ENCODE results near the gene RASL11B. TPM values are rescaled to one million over a fixed set of nuclear protein-coding genes. Genes with fewer than 3 reads are reported as not detected.

The RASL11B gene
- total RNA-seq, 1 experiment from 2014 or later = 30.0 TPM

GRCh38 chr4:52894443-52894842 lies 32.3 kb downstream of the RASL11B start:
- no peak overlapping the region for H2BK15ac ChIP-seq (ENCODE audit: low read depth, low read length)
- no peak overlapping the region for H3K27ac ChIP-seq (ENCODE audit: insufficient read length, low read depth, low read length)
- no peak overlapping the region for H3K27ac Mint-ChIP-seq
- no peak overlapping the region for H3K9ac ChIP-seq (ENCODE audit: extremely low read depth, insufficient read length, low read length)
- H3K27me3 ChIP-seq (ENCODE audit: insufficient read depth, low read length) = no peaks in the 10 kb centered on the region
- no peaks in the 10 kb centered on the region for H3K9me3 ChIP-seq (ENCODE audit: control insufficient read depth, low read depth, low read length)
- no peaks in the 10 kb centered on the region for H3K23me2 ChIP-seq (ENCODE audit: insufficient read length, low read depth, low read length, poor library complexity, severe bottlenecking)
- H3K23ac ChIP-seq (ENCODE audit: insufficient read length, low read depth, low read length) = no peak overlapping the region
- no peak overlapping the region for H4K8ac ChIP-seq (replicated peaks; ENCODE audit: insufficient read length, low read depth, low read length)
- no peak overlapping the region for H3K4me3 Mint-ChIP-seq
- no peak overlapping the region for H3K4me2 ChIP-seq (ENCODE audit: insufficient read depth, insufficient read length, low read length)
- no peak for DNase-seq
- H3K4me1 Mint-ChIP-seq = peaks cover 4 to 11% of the 10 kb centered on the region in 2 experiments
- WGBS (ENCODE audit: extremely low coverage, insufficient read length, low lambda C conversion rate) = no CpG with 5 or more reads among the region's 1 CpG
- no peak overlapping the region for H2BK5ac ChIP-seq (ENCODE audit: insufficient read length, low read length)
- H3K4me1 ChIP-seq (ENCODE audit: insufficient read depth, low read length) = no peaks in the 10 kb centered on the region
- peaks cover 4 to 6% (median 4%) of the 10 kb centered on the region in 3 experiments; a peak in 5 of 7 replicates for H3K36me3 Mint-ChIP-seq (ENCODE audit: insufficient read depth in 1 of 3, low read depth in 3 of 3)
- H3K18ac ChIP-seq (ENCODE audit: insufficient read length, low read depth, low read length) = no peak overlapping the region
- H4K20me1 ChIP-seq (ENCODE audit: control insufficient read depth, insufficient read depth, insufficient read length) = no peaks in the 10 kb centered on the region
- H3K27me3 Mint-ChIP-seq (ENCODE audit: low read depth) = no peaks in the 10 kb centered on the region; the same call in 1 of the 2 replicates
- no peak overlapping the region for H2AK5ac ChIP-seq (ENCODE audit: insufficient read length, low read length)
- no peak overlapping the region for H4K5ac ChIP-seq (ENCODE audit: insufficient read length, low read depth, low read length)
- no peak overlapping the region for H2BK20ac ChIP-seq (ENCODE audit: low read depth, low read length, poor library complexity, severe bottlenecking)
- no peaks in the 10 kb centered on the region for H3K79me2 ChIP-seq (ENCODE audit: insufficient read depth, low read length)
- TF ChIP-seq CTCF (conservative IDR thresholded peaks at IDR 0.05) = no peak
- H4K91ac ChIP-seq (ENCODE audit: insufficient read length, low read depth, low read length) = no peak overlapping the region
- no peak overlapping the region for H2BK12ac ChIP-seq (ENCODE audit: insufficient read length, low read depth, low read length)
- peaks cover 12 to 22% of the 10 kb centered on the region in 2 experiments for H3K9me3 Mint-ChIP-seq
- H3K56ac ChIP-seq (ENCODE audit: insufficient read length, low read depth, low read length) = no peak overlapping the region
- H3K4ac ChIP-seq (ENCODE audit: low read depth, low read length) = no peak overlapping the region
- H2AFZ ChIP-seq (ENCODE audit: low read length) = no peak overlapping the region
- no peak overlapping the region for H2BK120ac ChIP-seq (ENCODE audit: low read depth, low read length, poor library complexity, severe bottlenecking)
- H3T11ph ChIP-seq (ENCODE audit: low read length) = no peak overlapping the region
- no peak overlapping the region for H3K14ac ChIP-seq (ENCODE audit: insufficient read depth, low read length)
- H3K79me1 ChIP-seq (ENCODE audit: insufficient read depth, low read depth, low read length, poor library complexity, severe bottlenecking) = no peaks in the 10 kb centered on the region

Data from H9 (cell line).